GM23248 (cell line): Measurements from ENCODE around the gene SETD7. TPM values are rescaled to one million over a fixed set of nuclear protein-coding genes. Genes with fewer than 3 reads are reported as not detected.

Experiments
- DNase-seq: peaks from one replicate; pipeline ENCODE4 v3.0.0-alpha.2; 2015
- H2AFZ ChIP-seq: fragments of 200-600 bp; sonication (generic); 2 replicates; pipeline ENCODE4 v1.6.1; 2016; ENCODE audit warnings: antibody characterized with exemption
- H3F3A ChIP-seq: fragments of 200-600 bp; sonication (generic); 2 replicates; pipeline ENCODE4 v1.6.1; 2016; ENCODE audit warnings: mild to moderate bottlenecking, antibody characterized with exemption, mixed run types; ENCODE audit not compliant: insufficient read depth
- H3K27ac ChIP-seq: fragments of 200-600 bp; sonication (generic); 2 replicates; pipeline ENCODE4 v1.5.1; 2016; ENCODE audit warnings: mild to moderate bottlenecking
- H3K27me3 ChIP-seq: fragments of 200-600 bp; sonication (generic); replicated peaks from 2 replicates; pipeline ENCODE4 v1.6.1; 2016; ENCODE audit warnings: mild to moderate bottlenecking; ENCODE audit not compliant: insufficient read depth
- H3K36me3 ChIP-seq: fragments of 200-600 bp; sonication (generic); 2 replicates; pipeline ENCODE4 v1.6.1; 2016; ENCODE audit warnings: low read depth, mild to moderate bottlenecking
- H3K4me1 ChIP-seq: fragments of 200-600 bp; sonication (generic); 2 replicates; pipeline ENCODE4 v1.6.1; 2016; ENCODE audit warnings: mild to moderate bottlenecking; ENCODE audit not compliant: insufficient read depth
- H3K4me2 ChIP-seq: fragments of 200-600 bp; sonication (generic); one replicate; pipeline ENCODE4 v1.6.1; 2016; ENCODE audit warnings: mild to moderate bottlenecking; ENCODE audit not compliant: unreplicated experiment
- H3K4me3 ChIP-seq: fragments of 200-600 bp; sonication (generic); 2 replicates; pipeline ENCODE4 v1.5.1; 2016; ENCODE audit warnings: mild to moderate bottlenecking
- H3K79me2 ChIP-seq: fragments of 200-600 bp; sonication (generic); 2 replicates; pipeline ENCODE4 v1.6.1; 2016; ENCODE audit warnings: mild to moderate bottlenecking; ENCODE audit not compliant: insufficient read depth
- H3K9ac ChIP-seq: fragments of 200-600 bp; sonication (generic); 2 replicates; pipeline ENCODE4 v1.6.1; 2016; ENCODE audit warnings: mild to moderate bottlenecking
- H3K9me2 ChIP-seq: fragments of 200-600 bp; sonication (generic); 2 replicates; pipeline ENCODE4 v1.6.1; 2016; ENCODE audit warnings: mixed run types, mild to moderate bottlenecking, moderate library complexity; ENCODE audit not compliant: insufficient read depth
- H3K9me3 ChIP-seq: fragments of 200-600 bp; sonication (generic); one replicate; pipeline ENCODE4 v1.6.1; 2017; ENCODE audit warnings: low read depth
- H4K20me1 ChIP-seq: fragments of 200-600 bp; sonication (generic); 2 replicates; pipeline ENCODE4 v1.6.0; 2016; ENCODE audit not compliant: insufficient read depth
- EZH2 ChIP-seq: fragments of 200-600 bp; sonication (generic); IDR thresholded peaks from 2 replicates; pipeline ENCODE4 v1.6.1; 2018; ENCODE audit warnings: antibody characterized with exemption, mild to moderate bottlenecking; ENCODE audit not compliant: insufficient read depth, poor library complexity, severe bottlenecking
- EZH2phosphoT487 ChIP-seq: fragments of 200-600 bp; sonication (generic); IDR thresholded peaks from 2 replicates; pipeline ENCODE4 v1.6.1; 2018; ENCODE audit warnings: antibody characterized with exemption, moderate library complexity, mild to moderate bottlenecking, low read depth; ENCODE audit not compliant: insufficient read depth
- WGBS, 2 experiments: methylation state at CpG; one replicate each; pipeline ENCODE4 v1.1.6; 2015 to 2017; ENCODE audit warnings: low lambda C conversion rate in 2 of 2, low coverage in 1 of 2; ENCODE audit errors: missing lambda C conversion rate in 2 of 2; 5-methylcytosine and 5-hydroxymethylcytosine counted together
- in situ Hi-C: fragments of 300-500 bp; cut with MboI; formaldehyde crosslinking; loops from 2 replicates; pipeline ENCODE4 v1.15.0; 2020
- polyA plus RNA-seq: library from polyadenylated mRNA; unstranded; fragments of >200 nt; fragmentation: Nextera tagmentation; extraction: Ambion mirVana; gene quantifications from 2 replicates; pipeline ENCODE4 v1.2.1, GENCODE V29; 2016
- total RNA-seq: library from RNA; depleted of rRNA; stranded (reverse); fragments of >200 nt; shearing (Covaris generic); gene quantifications from 2 replicates; pipeline ENCODE4 v1.2.3, GENCODE V29; 2014

Gene SETD7
- total and polyA plus RNA-seq, 2 experiments from 2014 or later: 34.0 to 82.5 TPM

GRCh38 chr4:139562839-139563238, 6.8 kb upstream of the SETD7 start:
- Histone ChIP-seq H3K4me1 (peaks cover 9% of the 10 kb centered on the region; the same call in 1 of the 2 replicates), H3K27me3 (peaks cover 20% of the 10 kb centered on the region), H3K9me2 (no peaks in the 10 kb centered on the region), H3K4me2 (no peak overlapping the region), H4K20me1 (no peaks in the 10 kb centered on the region), H3K9ac (no peak overlapping the region), H3K9me3 (no peaks in the 10 kb centered on the region), H3K4me3 (no peak overlapping the region), H3F3A (no peaks in the 10 kb centered on the region), H3K36me3 (no peaks in the 10 kb centered on the region), H2AFZ (no peak overlapping the region), H3K27ac (no peak overlapping the region), H3K79me2 (no peaks in the 10 kb centered on the region)
- TF ChIP-seq EZH2phosphoT487: no peak
- no peak for TF ChIP-seq EZH2
- in situ Hi-C loops: no loop called here
- 85 to 87% methylated on average over 3 of the region's 3 CpGs for WGBS, 2 experiments
- DNase-seq: no peak

GRCh38 chr4:139562067-139562684, 6.2 kb upstream of the SETD7 start:
- in situ Hi-C loops: no loop called here
- Histone ChIP-seq H3K27ac (no peak overlapping the region), H4K20me1 (no peaks in the 10 kb centered on the region), H2AFZ (no peak overlapping the region), H3K4me2 (no peak overlapping the region), H3K79me2 (no peaks in the 10 kb centered on the region), H3K9me3 (no peaks in the 10 kb centered on the region), H3K9me2 (no peaks in the 10 kb centered on the region), H3K4me3 (no peak overlapping the region), H3K36me3 (no peaks in the 10 kb centered on the region), H3K27me3 (peaks cover 23% of the 10 kb centered on the region), H3K9ac (no peak overlapping the region), H3F3A (no peaks in the 10 kb centered on the region), H3K4me1 (peaks cover 9% of the 10 kb centered on the region; the same call in 1 of the 2 replicates)
- DNase-seq: no peak
- TF ChIP-seq EZH2phosphoT487 (no peak), EZH2 (no peak)
- WGBS, 2 experiments: 77 to 79% methylated on average over 3 of the region's 3 CpGs

- peaks cover 23% of the 10 kb centered on the region for H3K27me3 ChIP-seq
- H3K9me3 ChIP-seq: no peaks in the 10 kb centered on the region
- DNase-seq: no peak
- 46 to 75% methylated on average over 3 to 6 of the region's 6 CpGs for WGBS, 2 experiments
- no peak overlapping the region for H3K9ac ChIP-seq
- no peak overlapping the region for H3K4me3 ChIP-seq
- no peak overlapping the region for H3K27ac ChIP-seq
- H3K4me1 ChIP-seq: peaks cover 9% of the 10 kb centered on the region; the same call in 1 of the 2 replicates
- H3F3A ChIP-seq: no peaks in the 10 kb centered on the region
- no peaks in the 10 kb centered on the region for H3K79me2 ChIP-seq
- no peak overlapping the region for H2AFZ ChIP-seq
- no peak overlapping the region for H3K4me2 ChIP-seq
- H3K36me3 ChIP-seq: no peaks in the 10 kb centered on the region
- H4K20me1 ChIP-seq: no peaks in the 10 kb centered on the region
- no peaks in the 10 kb centered on the region for H3K9me2 ChIP-seq
- in situ Hi-C loops: no loop called here
- TF ChIP-seq EZH2 (no peak), EZH2phosphoT487 (no peak)
Observed at GRCh38 chr4:139560406-139561104, 4.5 kb upstream of the SETD7 start.

GRCh38 chr4:139559687-139560086, 3.7 kb upstream of the SETD7 start:
- Histone ChIP-seq H3K27me3 (peaks cover 23% of the 10 kb centered on the region), H3K79me2 (peaks cover 4% of the 10 kb centered on the region), H3F3A (peaks cover 3% of the 10 kb centered on the region), H2AFZ (no peak overlapping the region), H3K9me3 (no peaks in the 10 kb centered on the region), H3K9ac (no peak overlapping the region), H4K20me1 (no peaks in the 10 kb centered on the region), H3K4me3 (no peak overlapping the region), H3K4me1 (peaks cover 9% of the 10 kb centered on the region; the same call in 1 of the 2 replicates), H3K27ac (no peak overlapping the region), H3K9me2 (no peaks in the 10 kb centered on the region), H3K4me2 (no peak overlapping the region), H3K36me3 (no peaks in the 10 kb centered on the region)
- DNase-seq: no peak
- WGBS, 2 experiments: 96 to 97% methylated on average over 6 of the region's 6 CpGs
- TF ChIP-seq EZH2phosphoT487: no peak
- TF ChIP-seq EZH2: no peak
- in situ Hi-C loops: no loop called here
